MCF 10A (cell line): ENCODE results near the gene PRR19. TPM values are rescaled to one million over a fixed set of nuclear protein-coding genes. Genes with fewer than 3 reads are reported as not detected.

Source experiments
- Bru-seq: library from RNA; stranded (reverse); fragments of 400-500 nt; gene quantifications from one replicate; lab custom pipeline; 2021; lab: Mats Ljungman, UMichigan
- BruChase-seq, 2 experiments: library from RNA; stranded (reverse); fragments of 400-500 nt; gene quantifications; one replicate each; lab custom pipeline; 2021; lab: Mats Ljungman, UMichigan
- BruUV-seq: library from RNA; stranded (reverse); fragments of 400-500 nt; replicated peaks from 2 replicates; lab custom pipeline; 2021; lab: Mats Ljungman, UMichigan
- CTCF ChIA-PET: fragments of 300-600 bp; sonication (Branson Sonifier 250); formaldehyde crosslinking; extraction: SDS; loops from one replicate; lab custom pipeline; 2021; ENCODE audit warnings: antibody characterized with exemption, inconsistent platforms; lab: Yijun Ruan, JAX
- POLR2A ChIA-PET: fragments of 300-600, 350-650 bp; sonication (Branson Sonifier 250); formaldehyde crosslinking; extraction: SDS; loops from one replicate; lab custom pipeline; 2020; ENCODE audit warnings: antibody characterized with exemption, inconsistent platforms; lab: Yijun Ruan, JAX
- DNase-seq: peaks from one replicate; pipeline ENCODE4 v3.0.0-alpha.2; 2018; ENCODE audit not compliant: unreplicated experiment
- H3K27ac Mint-ChIP-seq: one replicate; pipeline ENCODE4 v1.8.0; 2022; ENCODE audit warnings: mild to moderate bottlenecking, low read depth, mixed read lengths; ENCODE audit not compliant: unreplicated experiment
- H3K27me3 Mint-ChIP-seq: one replicate; pipeline ENCODE4 v1.8.0; 2022; ENCODE audit warnings: mixed read lengths; ENCODE audit not compliant: insufficient read depth, unreplicated experiment
- H3K36me3 Mint-ChIP-seq: one replicate; pipeline ENCODE4 v1.8.0; 2022; ENCODE audit warnings: mild to moderate bottlenecking, moderate library complexity, mixed read lengths; ENCODE audit not compliant: insufficient read depth, unreplicated experiment
- H3K4me1 Mint-ChIP-seq: one replicate; pipeline ENCODE4 v1.8.0; 2022; ENCODE audit warnings: mixed read lengths; ENCODE audit not compliant: insufficient read depth, unreplicated experiment
- H3K4me3 Mint-ChIP-seq: one replicate; pipeline ENCODE4 v1.8.0; 2022; ENCODE audit warnings: mild to moderate bottlenecking, moderate library complexity, mixed read lengths; ENCODE audit not compliant: unreplicated experiment
- H3K9me3 Mint-ChIP-seq: one replicate; pipeline ENCODE4 v1.8.0; 2022; ENCODE audit warnings: mixed read lengths; ENCODE audit not compliant: unreplicated experiment
- CTCF ChIP-seq: fragments of 200-600 bp; IDR thresholded peaks from one replicate; pipeline ENCODE4 v1.8.0; 2022; ENCODE audit warnings: antibody characterized with exemption, mild to moderate bottlenecking; ENCODE audit not compliant: unreplicated experiment
- intact Hi-C: fragments of 100-400 bp; cut with micrococcal nuclease; formaldehyde crosslinking; loops from 2 replicates; pipeline ENCODE4 v1.14.1; 2022
- long read RNA-seq: library from polyadenylated mRNA; stranded (forward); transcript quantifications from one replicate; pipeline ENCODE4 v2.0.0, GENCODE V29; 2022
- total RNA-seq: library from RNA; stranded (reverse); gene quantifications from 2 replicates; pipeline ENCODE4 v1.2.3, GENCODE V29; 2022

Gene PRR19
- 0.30 and 0.64 TPM in 2 replicates for total RNA-seq
- Bru-seq, nascent RNA = percentile 9 among the genes with signal in this experiment
- percentile 31 among the genes with signal in this experiment for BruChase-seq, experiment 1, labeled RNA remaining after a 6-hour chase
- percentile 23 among the genes with signal in this experiment for BruChase-seq, experiment 2, labeled RNA remaining after a 2-hour chase
- long read RNA-seq, partial matches to known transcripts = 0 of 1 reads
- long read RNA-seq, other reads (novel, unspliced or antisense) = 0 of 1 reads

- H3K36me3 Mint-ChIP-seq = peaks cover 9% of the 10 kb centered on the region
- H3K27ac Mint-ChIP-seq = peak within 1 kb of the TSS; percentile 57
- H3K4me3 Mint-ChIP-seq = peak within 1 kb of the TSS; percentile 90
- TF ChIP-seq CTCF = no peak
- no peak for DNase-seq
- intact Hi-C loops = no loop called here
- no peaks in the 10 kb centered on the region for H3K9me3 Mint-ChIP-seq
- no TSS peak for BruUV-seq
- H3K27me3 Mint-ChIP-seq = no peaks in the 10 kb centered on the region
- POLR2A ChIA-PET = interaction anchor here (0.5 to 2.3 kb wide), 11 partner anchors 8 to 79 kb away, joined by 3 to 11 read pairs (median 4); partner anchors contain the start of gene GSK3A
- H3K4me1 Mint-ChIP-seq = peaks cover 11% of the 10 kb centered on the region
- CTCF ChIA-PET = interaction anchor here (0.6 to 1.8 kb wide), 5 partner anchors 20 to 294 kb away, joined by 3 to 8 read pairs (median 3); no protein-coding TSS in a partner anchor
Measured at GRCh38 chr19:42301646-42302203, at the start of gene PRR19. Gene PRR19 (plus strand): TSS chr19:42302132. CDS start chr19:42309585, 7,453 bp downstream.

GRCh38 chr19:42252365-42253244, 49.3 kb upstream of the PRR19 start:
- no peak for TF ChIP-seq CTCF
- H3K27me3 Mint-ChIP-seq = no peaks in the 10 kb centered on the region
- peak overlapping the region; percentile 85 for H3K4me3 Mint-ChIP-seq
- intact Hi-C loops = no loop called here
- POLR2A ChIA-PET = interaction anchor here (0.7 to 4.0 kb wide), 7 partner anchors 10 to 48 kb away, joined by 3 to 22 read pairs (median 3); partner anchors contain the start of genes CIC, GSK3A and ZNF526
- DNase-seq = no peak
- CTCF ChIA-PET = interaction anchor here (0.6 to 3.6 kb wide), 3 partner anchors 27 to 68 kb away, joined by 3 to 33 read pairs (median 8); no protein-coding TSS in a partner anchor
- peak overlapping the region; percentile 85 for H3K27ac Mint-ChIP-seq
- TSS peak; percentile 15 for BruUV-seq
- peaks cover 22% of the 10 kb centered on the region for H3K4me1 Mint-ChIP-seq
- H3K36me3 Mint-ChIP-seq = no peaks in the 10 kb centered on the region
- no peaks in the 10 kb centered on the region for H3K9me3 Mint-ChIP-seq

GRCh38 chr19:42253245-42254088, 48.5 kb upstream of the PRR19 start:
- ChIA-PET CTCF (no interaction called here), POLR2A (interaction anchor here (0.6 to 4.0 kb wide), 4 partner anchors 17 to 47 kb away, joined by 3 to 22 read pairs (median 3); partner anchors contain the start of genes CIC and ZNF526)
- Mint-ChIP-seq H3K9me3 (no peaks in the 10 kb centered on the region), H3K36me3 (no peaks in the 10 kb centered on the region), H3K4me1 (peaks cover 22% of the 10 kb centered on the region), H3K27ac (peak overlapping the region; percentile 85), H3K4me3 (peak overlapping the region; percentile 85), H3K27me3 (no peaks in the 10 kb centered on the region)
- BruUV-seq = no TSS peak
- peak; percentile 63 for DNase-seq
- no peak for TF ChIP-seq CTCF
- intact Hi-C loops = loop anchor here (2.0 kb wide), 1 partner anchor 15 kb away; the partner anchor contains the start of gene CIC
